HL-60 (cell line): ENCODE results near the gene HCFC1R1.

Experiments
- DNase-seq, 2 experiments: peaks; one replicate each; pipeline ENCODE4 v3.0.0-alpha.2; 2010 to 2020; ENCODE audit warnings: low read depth in 1 of 2, low spot score in 1 of 2
- H3K27ac ChIP-seq: fragments of 250-450 bp; sonication (Bioruptor Pico); replicated peaks from 2 replicates; pipeline ENCODE4 v1.5.1; 2020; ENCODE audit warnings: mild to moderate bottlenecking, moderate library complexity
- H3K27me3 ChIP-seq: fragments of 250-450 bp; sonication (Bioruptor Pico); 2 replicates; pipeline ENCODE4 v1.5.1; 2021; ENCODE audit warnings: mild to moderate bottlenecking, moderate library complexity; ENCODE audit not compliant: insufficient read depth, poor library complexity, severe bottlenecking
- H3K4me3 ChIP-seq: replicated peaks from 2 replicates; pipeline ENCODE4 v1.5.1; 2011; ENCODE audit warnings: mild to moderate bottlenecking, control low read depth, low read length; ENCODE audit not compliant: insufficient read depth
- CTCF ChIP-seq: IDR thresholded peaks from one replicate; pipeline ENCODE4 v1.5.1; 2011; ENCODE audit warnings: low read length, control low read depth, inconsistent platforms; ENCODE audit not compliant: insufficient read depth
- GABPA ChIP-seq: IDR thresholded peaks from 2 replicates; pipeline ENCODE4 v1.6.1; 2012; ENCODE audit warnings: low read depth
- POLR2AphosphoS5 ChIP-seq: IDR thresholded peaks from 2 replicates; pipeline ENCODE4 v1.6.1; 2012; ENCODE audit warnings: low read depth
- REST ChIP-seq: IDR thresholded peaks from 2 replicates; pipeline ENCODE4 v1.6.1; 2012; ENCODE audit warnings: low read depth; ENCODE audit not compliant: insufficient replicate concordance
- SPI1 ChIP-seq: IDR thresholded peaks from 2 replicates; pipeline ENCODE4 v1.6.1; 2012; ENCODE audit warnings: low read depth, mild to moderate bottlenecking, borderline replicate concordance

Gene HCFC1R1

GRCh38 chr16:2992383-2993081 is 31.2 kb downstream of the HCFC1R1 start:
- Histone ChIP-seq H3K27ac (no peak overlapping the region), H3K4me3 (no peak overlapping the region), H3K27me3 (peaks cover 2% of the 10 kb centered on the region)
- DNase-seq, result no peak
- TF ChIP-seq GABPA (no peak), POLR2AphosphoS5 (no peak), SPI1 (no peak), CTCF (no peak), REST (no peak)

- H3K4me3 ChIP-seq, result no peak overlapping the region
- DNase-seq, result no peak
- TF ChIP-seq CTCF (no peak), GABPA (no peak), POLR2AphosphoS5 (no peak), REST (no peak), SPI1 (no peak)
- no peak overlapping the region for H3K27ac ChIP-seq
- H3K27me3 ChIP-seq, result peaks cover 2% of the 10 kb centered on the region
Observed at GRCh38 chr16:2991566-2992261, 32.0 kb downstream of the HCFC1R1 start.

- DNase-seq, result no peak
- H3K27me3 ChIP-seq, result peaks cover 2% of the 10 kb centered on the region
- no peak overlapping the region for H3K4me3 ChIP-seq
- no peak overlapping the region for H3K27ac ChIP-seq
- no peak for TF ChIP-seq GABPA
- TF ChIP-seq REST, result no peak
- TF ChIP-seq SPI1, result no peak
- TF ChIP-seq CTCF, result no peak
- TF ChIP-seq POLR2AphosphoS5, result no peak
Observed at GRCh38 chr16:2990891-2991290, 32.9 kb downstream of the HCFC1R1 start.
